ENCODE results near the gene FGD4. TPM values are rescaled to one million over a fixed set of nuclear protein-coding genes. Genes with fewer than 3 reads are reported as not detected.

The FGD4 gene
- total and polyA plus RNA-seq, 3 donors from 2014 or later: 51.0 to 90.2 (median 74.9) TPM

GRCh38 chr12:32679920-32680237 lies 280.5 kb downstream of the FGD4 start:
- no peak for DNase-seq
- H3K9me3 ChIP-seq: no peaks in the 10 kb centered on the region
- WGBS, 2 donors: 0 to 1% methylated on average over 14 of the region's 14 CpGs
- no peaks in the 10 kb centered on the region for H3K36me3 ChIP-seq (ENCODE audit: low read depth, missing control alignments)
- intact Hi-C loops (cut with DNase I; ENCODE audit: low total_unique reads): no loop called here
- H3K27ac ChIP-seq: peak overlapping the region; percentile 91 to 96
- peaks cover 5% of the 10 kb centered on the region for H3K4me1 ChIP-seq
- peak overlapping the region; percentile 94 to 97 for H3K4me3 ChIP-seq
- TF ChIP-seq CTCF (IDR thresholded peaks at IDR 0.05) (no peak), POLR2A (IDR thresholded peaks at IDR 0.05) (no peak)
- no peaks in the 10 kb centered on the region for H3K27me3 ChIP-seq

DNA sequence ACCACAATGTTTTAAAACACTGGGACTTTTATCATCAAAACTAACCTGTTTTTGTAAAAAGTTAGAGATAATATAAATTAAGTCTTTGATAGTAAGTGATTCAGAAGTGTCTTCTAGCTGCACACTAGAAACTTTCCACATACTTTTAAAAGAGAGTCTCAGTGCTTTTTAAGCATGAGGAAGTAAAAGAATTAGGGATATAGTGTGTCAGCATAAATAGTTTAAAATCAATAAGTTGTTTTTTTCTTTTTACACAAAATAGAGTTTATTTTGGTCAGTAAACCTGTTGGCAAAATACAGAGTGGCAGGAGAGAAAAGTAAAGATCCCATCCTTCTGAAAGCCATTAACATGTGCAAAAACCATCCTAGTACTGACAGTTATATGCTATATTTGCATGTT lies 281.4 kb downstream of the FGD4 start:
- Histone ChIP-seq H3K27ac (peak overlapping the region in 1 of 2 donors; percentile 96), H3K4me3 (no peak overlapping the region), H3K36me3 (ENCODE audit: low read depth, missing control alignments) (no peaks in the 10 kb centered on the region), H3K27me3 (no peaks in the 10 kb centered on the region), H3K4me1 (peaks cover 5% of the 10 kb centered on the region), H3K9me3 (no peaks in the 10 kb centered on the region)
- intact Hi-C loops (cut with DNase I; ENCODE audit: low total_unique reads): no loop called here
- no peak for DNase-seq
- TF ChIP-seq CTCF (IDR thresholded peaks at IDR 0.05): no peak
- no peak for TF ChIP-seq POLR2A (IDR thresholded peaks at IDR 0.05)

DNA sequence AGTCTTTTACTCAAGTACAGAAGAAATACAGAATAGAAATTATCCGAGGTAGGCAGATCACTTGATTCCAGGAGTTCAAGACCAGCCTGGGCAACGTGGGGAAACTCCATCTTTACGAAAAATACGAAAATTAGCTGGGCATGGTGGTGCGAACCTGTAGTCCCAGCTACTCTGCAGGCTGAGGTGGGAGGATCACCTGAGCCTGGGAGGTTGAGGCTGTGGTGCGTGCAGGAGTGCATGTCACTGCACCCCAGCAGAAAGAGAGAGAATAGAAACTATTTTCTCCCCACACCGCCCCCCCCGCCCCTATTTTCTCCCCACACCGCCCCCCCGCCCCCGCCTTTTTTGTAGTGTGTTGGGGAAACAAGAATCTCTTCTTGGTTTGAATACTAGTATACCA lies 281.9 kb downstream of the FGD4 start:
- Histone ChIP-seq H3K4me1 (peaks cover 5% of the 10 kb centered on the region), H3K27me3 (no peaks in the 10 kb centered on the region), H3K9me3 (no peaks in the 10 kb centered on the region), H3K36me3 (ENCODE audit: low read depth, missing control alignments) (no peaks in the 10 kb centered on the region), H3K4me3 (no peak overlapping the region), H3K27ac (no peak overlapping the region)
- 71 to 83% methylated on average over 11 of the region's 11 CpGs for WGBS, 2 donors
- TF ChIP-seq POLR2A (IDR thresholded peaks at IDR 0.05) (no peak), CTCF (IDR thresholded peaks at IDR 0.05) (no peak)
- intact Hi-C loops (cut with DNase I; ENCODE audit: low total_unique reads): no loop called here
- no peak for DNase-seq

DNA sequence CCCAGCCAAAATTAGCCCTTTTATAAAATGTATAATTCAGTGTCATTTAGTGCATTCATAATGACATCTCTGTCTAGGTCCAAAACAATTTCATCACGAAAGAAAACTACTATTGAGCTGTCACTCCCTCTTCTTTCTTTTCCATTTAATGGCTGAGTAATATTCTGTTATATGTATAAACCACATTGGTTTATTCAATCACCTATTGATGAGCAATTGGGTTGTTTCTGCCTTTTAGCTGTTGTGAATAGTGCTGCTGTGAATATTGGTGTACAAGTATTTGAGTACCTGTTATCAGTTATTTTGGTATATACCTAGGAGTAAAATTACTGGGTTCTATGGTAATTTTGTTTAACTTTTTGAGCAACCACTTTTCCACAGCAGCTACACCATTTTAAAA lies 287.0 kb downstream of the FGD4 start:
- no peak for DNase-seq
- no peaks in the 10 kb centered on the region for H3K36me3 ChIP-seq (ENCODE audit: low read depth, missing control alignments)
- H3K27ac ChIP-seq: no peak overlapping the region
- H3K4me3 ChIP-seq: no peak overlapping the region
- no peaks in the 10 kb centered on the region for H3K27me3 ChIP-seq
- WGBS, 2 donors: 38 to 89% methylated on average over 1 of the region's 1 CpG
- intact Hi-C loops (cut with DNase I; ENCODE audit: low total_unique reads): no loop called here
- H3K9me3 ChIP-seq: no peaks in the 10 kb centered on the region
- no peak for TF ChIP-seq CTCF (IDR thresholded peaks at IDR 0.05)
- TF ChIP-seq POLR2A (IDR thresholded peaks at IDR 0.05): no peak
- no peaks in the 10 kb centered on the region for H3K4me1 ChIP-seq

DNA sequence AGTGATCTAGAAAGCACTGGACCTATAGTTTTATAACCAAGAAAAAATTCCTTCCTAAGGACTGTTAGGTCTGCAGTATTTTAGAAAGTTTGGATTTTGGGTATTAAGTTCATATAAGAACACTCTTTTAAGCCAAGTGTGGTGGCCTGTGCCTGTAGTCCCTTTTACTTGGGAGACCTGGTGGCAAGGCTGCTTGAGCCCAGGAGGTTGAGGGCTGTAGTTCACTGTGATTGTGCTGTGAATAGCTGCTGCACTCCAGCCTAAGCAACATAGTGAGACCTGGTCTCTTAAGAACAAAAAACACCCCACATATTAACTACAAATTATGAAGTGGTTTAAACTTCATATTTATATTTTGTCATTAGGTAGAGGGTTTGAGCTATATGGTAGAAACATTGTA lies 289.4 kb downstream of the FGD4 start:
- no peak for TF ChIP-seq CTCF (IDR thresholded peaks at IDR 0.05)
- TF ChIP-seq POLR2A (IDR thresholded peaks at IDR 0.05): no peak
- intact Hi-C loops (cut with DNase I; ENCODE audit: low total_unique reads): no loop called here
- no peak overlapping the region for H3K27ac ChIP-seq
- no peak for DNase-seq
- H3K4me1 ChIP-seq: no peaks in the 10 kb centered on the region
- no peak overlapping the region for H3K4me3 ChIP-seq
- H3K36me3 ChIP-seq (ENCODE audit: low read depth, missing control alignments): no peaks in the 10 kb centered on the region
- no peaks in the 10 kb centered on the region for H3K9me3 ChIP-seq
- no peaks in the 10 kb centered on the region for H3K27me3 ChIP-seq

Data from testis (tissue), 3 donors.